ENCODE results near the gene GMCL2.
A peak's percentile ranks its signal among the peaks of the same experiment; 100 is the strongest.

The GMCL2 gene

GRCh38 chr5:178196986-178197385 lies 9.8 kb upstream of the GMCL2 start:
- ATAC-seq (ENCODE audit: insufficient read depth, low read depth) = no peak
- H3K4me1 ChIP-seq (ENCODE audit: insufficient read depth, low read length) = peaks cover 19% of the 10 kb centered on the region
- no peak for DNase-seq

GRCh38 chr5:178196281-178196812 lies 9.2 kb upstream of the GMCL2 start:
- DNase-seq (no peak), ATAC-seq (ENCODE audit: insufficient read depth, low read depth) (no peak)
- TF ChIP-seq CTCF (IDR thresholded peaks at IDR 0.05; ENCODE audit: borderline replicate concordance, extremely low read depth, low read length, poor library complexity, severe bottlenecking) (no peak), EZH2 (IDR thresholded peaks at IDR 0.05; ENCODE audit: borderline replicate concordance, low read depth, low read length, severe bottlenecking) (no peak)
- Histone ChIP-seq H3K36me3 (ENCODE audit: insufficient read depth, low read length) (no peaks in the 10 kb centered on the region), H3K9ac (ENCODE audit: low read depth, low read length) (no peak overlapping the region), H3K9me3 (ENCODE audit: insufficient read depth, low read length, severe bottlenecking) (no peaks in the 10 kb centered on the region), H4K20me1 (ENCODE audit: insufficient read depth, low read length) (no peaks in the 10 kb centered on the region; the same call in 1 of the 2 replicates), H3K4me1 (ENCODE audit: insufficient read depth, low read length) (peaks cover 19% of the 10 kb centered on the region), H3K4me3 (ENCODE audit: low read depth in 1 of 2, low read length in 2 of 2) (no peak overlapping the region), H3K79me2 (ENCODE audit: insufficient read depth, low read length) (no peaks in the 10 kb centered on the region), H3K4me2 (ENCODE audit: insufficient read depth, low read length) (no peak overlapping the region), H3K27me3 (ENCODE audit: insufficient read depth, low read length, poor library complexity) (peaks cover 8% of the 10 kb centered on the region), H2AFZ (ENCODE audit: low read depth, low read length) (no peak overlapping the region), H3K27ac (ENCODE audit: low read length) (no peak overlapping the region)

More at GRCh38 chr5:178196986-178197385, 9.8 kb upstream of the GMCL2 start:
- H2AFZ ChIP-seq (ENCODE audit: low read depth, low read length) = no peak overlapping the region
- no peak overlapping the region for H3K9ac ChIP-seq (ENCODE audit: low read depth, low read length)
- no peaks in the 10 kb centered on the region for H3K9me3 ChIP-seq (ENCODE audit: insufficient read depth, low read length, severe bottlenecking)
- H3K4me3 ChIP-seq (ENCODE audit: low read depth in 1 of 2, low read length in 2 of 2) = no peak overlapping the region
- H4K20me1 ChIP-seq (ENCODE audit: insufficient read depth, low read length) = no peaks in the 10 kb centered on the region; the same call in 1 of the 2 replicates
- no peak overlapping the region for H3K4me2 ChIP-seq (ENCODE audit: insufficient read depth, low read length)
- H3K27ac ChIP-seq (ENCODE audit: low read length) = no peak overlapping the region
- H3K27me3 ChIP-seq (ENCODE audit: insufficient read depth, low read length, poor library complexity) = peaks cover 8% of the 10 kb centered on the region
- TF ChIP-seq CTCF (IDR thresholded peaks at IDR 0.05; ENCODE audit: borderline replicate concordance, extremely low read depth, low read length, poor library complexity, severe bottlenecking) (no peak), EZH2 (IDR thresholded peaks at IDR 0.05; ENCODE audit: borderline replicate concordance, low read depth, low read length, severe bottlenecking) (no peak)
- no peaks in the 10 kb centered on the region for H3K79me2 ChIP-seq (ENCODE audit: insufficient read depth, low read length)
- H3K36me3 ChIP-seq (ENCODE audit: insufficient read depth, low read length) = no peaks in the 10 kb centered on the region

GRCh38 chr5:178194026-178194425 lies 6.9 kb upstream of the GMCL2 start:
- Histone ChIP-seq H3K4me2 (ENCODE audit: insufficient read depth, low read length) (peak overlapping the region; percentile 44), H3K9ac (ENCODE audit: low read depth, low read length) (no peak overlapping the region), H3K36me3 (ENCODE audit: insufficient read depth, low read length) (no peaks in the 10 kb centered on the region), H3K4me1 (ENCODE audit: insufficient read depth, low read length) (peaks cover 19% of the 10 kb centered on the region), H3K27me3 (ENCODE audit: insufficient read depth, low read length, poor library complexity) (peaks cover 8% of the 10 kb centered on the region), H3K79me2 (ENCODE audit: insufficient read depth, low read length) (no peaks in the 10 kb centered on the region), H3K9me3 (ENCODE audit: insufficient read depth, low read length, severe bottlenecking) (no peaks in the 10 kb centered on the region), H4K20me1 (ENCODE audit: insufficient read depth, low read length) (no peaks in the 10 kb centered on the region; the same call in 1 of the 2 replicates), H3K4me3 (ENCODE audit: low read depth in 1 of 2, low read length in 2 of 2) (no peak overlapping the region), H2AFZ (ENCODE audit: low read depth, low read length) (peak overlapping the region; percentile 49), H3K27ac (ENCODE audit: low read length) (no peak overlapping the region; the same call in 1 of the 2 replicates)
- TF ChIP-seq CTCF (IDR thresholded peaks at IDR 0.05; ENCODE audit: borderline replicate concordance, extremely low read depth, low read length, poor library complexity, severe bottlenecking) (no peak), EZH2 (IDR thresholded peaks at IDR 0.05; ENCODE audit: borderline replicate concordance, low read depth, low read length, severe bottlenecking) (no peak)
- ATAC-seq (ENCODE audit: insufficient read depth, low read depth) (peak; percentile 93), DNase-seq (peak; percentile 69)
